Mesendoderm (in vitro differentiated cells): ENCODE results near the gene TNS1.
A peak's percentile ranks its signal among the peaks of the same experiment; 100 is the strongest.

Experiments
- DNase-seq: peaks from one replicate; pipeline ENCODE4 v3.0.0; 2013
- H2AK5ac ChIP-seq: 2 replicates; pipeline ENCODE4 v1.6.1; 2013; ENCODE audit warnings: low read length, inconsistent platforms
- H2BK120ac ChIP-seq: 2 replicates; pipeline ENCODE4 v1.6.1; 2013; ENCODE audit warnings: low read depth, mild to moderate bottlenecking, low read length, moderate library complexity, mixed read lengths
- H2BK15ac ChIP-seq: replicated peaks from 2 replicates; pipeline ENCODE4 v1.6.1; 2013; ENCODE audit warnings: low read depth, mild to moderate bottlenecking, moderate library complexity
- H2BK5ac ChIP-seq: 2 replicates; pipeline ENCODE4 v1.6.1; 2013; ENCODE audit warnings: low read length, inconsistent platforms
- H3K18ac ChIP-seq: 2 replicates; pipeline ENCODE4 v1.6.1; 2013; ENCODE audit warnings: mild to moderate bottlenecking, low read length, mixed read lengths
- H3K23ac ChIP-seq: one replicate; pipeline ENCODE4 v1.6.1; 2013; ENCODE audit warnings: low read length
- H3K27ac ChIP-seq: 2 replicates; pipeline ENCODE4 v1.5.1; 2013; ENCODE audit warnings: low read depth, mild to moderate bottlenecking, inconsistent platforms, low read length, moderate library complexity
- H3K27me3 ChIP-seq: 2 replicates; pipeline ENCODE4 v1.6.1; 2013; ENCODE audit warnings: low read length, control low read depth, mild to moderate bottlenecking, inconsistent platforms; ENCODE audit not compliant: insufficient read depth, poor library complexity
- H3K36me3 ChIP-seq: 2 replicates; pipeline ENCODE4 v1.6.1; 2013; ENCODE audit warnings: low read length, inconsistent platforms; ENCODE audit not compliant: control insufficient read depth, insufficient read depth
- H3K4ac ChIP-seq: one replicate; pipeline ENCODE4 v1.6.1; 2013; ENCODE audit warnings: low read depth, mild to moderate bottlenecking, low read length, moderate library complexity
- H3K4me1 ChIP-seq: 2 replicates; pipeline ENCODE4 v1.6.1; 2013; ENCODE audit warnings: low read depth, low read length, inconsistent platforms; ENCODE audit not compliant: control insufficient read depth
- H3K4me2 ChIP-seq: 2 replicates; pipeline ENCODE4 v1.6.1; 2013; ENCODE audit warnings: low read length
- H3K4me3 ChIP-seq: 2 replicates; pipeline ENCODE4 v1.5.1; 2013; ENCODE audit warnings: mild to moderate bottlenecking, low read length
- H3K56ac ChIP-seq: one replicate; pipeline ENCODE4 v1.6.1; 2013; ENCODE audit warnings: low read length
- H3K79me1 ChIP-seq: 2 replicates; pipeline ENCODE4 v1.6.1; 2013; ENCODE audit warnings: low read length, inconsistent platforms
- H3K79me2 ChIP-seq: 2 replicates; pipeline ENCODE4 v1.6.1; 2013; ENCODE audit warnings: mild to moderate bottlenecking, low read length; ENCODE audit not compliant: control insufficient read depth, insufficient read depth
- H3K9ac ChIP-seq: 2 replicates; pipeline ENCODE4 v1.6.1; 2013; ENCODE audit warnings: low read length, inconsistent platforms
- H4K5ac ChIP-seq: one replicate; pipeline ENCODE4 v1.6.1; 2013; ENCODE audit warnings: low read length
- H4K8ac ChIP-seq: one replicate; pipeline ENCODE4 v1.6.1; 2013; ENCODE audit warnings: low read depth, mild to moderate bottlenecking, control low read depth, low read length, moderate library complexity
- WGBS: extraction: QIAGEN DNeasy Blood & Tissue Kit; methylation state at CpG from one replicate; pipeline ENCODE4 v1.1.7; 2013; ENCODE audit warnings: low lambda C conversion rate, missing lambda C conversion rate; ENCODE audit not compliant: insufficient coverage; ENCODE audit errors: extremely low coverage; 5-methylcytosine and 5-hydroxymethylcytosine counted together

Gene TNS1

GRCh38 chr2:218016810-218017209 is 14.0 kb upstream of the TNS1 start:
- H4K5ac ChIP-seq: no peak overlapping the region
- peak overlapping the region; percentile 76 for H2AK5ac ChIP-seq
- no peak overlapping the region for H3K4ac ChIP-seq
- no peaks in the 10 kb centered on the region for H3K79me1 ChIP-seq
- H3K56ac ChIP-seq: peak overlapping the region; percentile 44
- no peak overlapping the region for H3K18ac ChIP-seq
- H2BK15ac ChIP-seq: no peak overlapping the region
- H3K9ac ChIP-seq: no peak overlapping the region
- no peak overlapping the region for H3K23ac ChIP-seq
- no peak overlapping the region for H2BK120ac ChIP-seq
- peaks cover 26% of the 10 kb centered on the region for H3K4me1 ChIP-seq
- DNase-seq: no peak
- H3K36me3 ChIP-seq: no peaks in the 10 kb centered on the region
- H4K8ac ChIP-seq: no peak overlapping the region
- no peaks in the 10 kb centered on the region for H3K79me2 ChIP-seq
- no peak overlapping the region for H3K4me3 ChIP-seq
- WGBS: no CpG with 5 or more reads among the region's 4 CpGs
- no peak overlapping the region for H3K27ac ChIP-seq
- no peaks in the 10 kb centered on the region for H3K27me3 ChIP-seq
- H2BK5ac ChIP-seq: no peak overlapping the region
- no peak overlapping the region for H3K4me2 ChIP-seq

DNA sequence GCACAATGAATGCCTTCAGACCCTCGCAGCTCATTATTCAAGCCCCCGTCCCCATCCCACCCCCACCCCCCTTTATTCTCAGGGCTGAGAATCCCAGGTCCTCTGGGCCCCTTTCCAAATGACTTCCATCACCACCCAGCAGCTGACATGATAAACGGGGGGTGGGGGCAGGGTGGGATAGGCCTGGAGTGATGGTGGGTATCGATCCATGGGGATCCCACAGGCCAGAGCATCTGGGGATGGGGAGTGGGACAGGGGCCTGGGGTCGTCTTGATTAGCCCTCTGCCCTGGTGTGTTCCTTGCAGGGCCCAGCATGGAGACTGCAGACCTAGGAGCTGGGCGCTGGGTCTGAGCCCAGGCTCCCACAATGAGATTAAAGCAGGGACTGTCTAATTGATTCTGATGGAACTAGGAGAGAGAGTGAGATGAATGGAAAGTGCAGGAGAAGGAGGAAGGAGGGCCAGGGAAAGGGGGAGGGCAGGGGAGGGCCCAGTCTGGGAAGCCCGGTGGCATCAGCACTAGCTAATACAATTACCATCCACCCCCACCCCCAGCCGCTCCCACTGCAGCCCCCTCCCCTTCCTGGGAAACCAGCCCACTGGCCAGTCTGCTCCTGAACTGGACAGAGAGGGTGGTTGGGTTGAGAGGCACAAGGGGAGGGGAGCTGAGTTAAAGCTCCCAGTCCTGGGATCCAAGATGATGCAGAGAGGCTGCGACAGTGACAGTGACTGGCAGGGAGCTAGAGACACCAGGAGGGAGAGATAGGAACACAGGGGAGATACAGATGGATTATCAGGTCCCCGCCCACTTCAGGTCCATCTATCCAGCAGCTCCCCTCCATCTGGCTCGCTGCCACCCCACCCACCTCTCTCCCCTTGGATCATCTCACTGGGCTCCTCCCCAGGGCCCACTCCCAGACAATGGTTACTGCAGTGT is 13.1 kb upstream of the TNS1 start:
- no peak overlapping the region for H3K27ac ChIP-seq
- no peaks in the 10 kb centered on the region for H3K36me3 ChIP-seq
- peak; percentile 64 for DNase-seq
- no peak overlapping the region for H3K4ac ChIP-seq
- no peaks in the 10 kb centered on the region for H3K79me2 ChIP-seq
- H3K79me1 ChIP-seq: no peaks in the 10 kb centered on the region
- H3K18ac ChIP-seq: peak overlapping the region; percentile 42
- no peak overlapping the region for H2BK120ac ChIP-seq
- H4K5ac ChIP-seq: no peak overlapping the region
- no peak overlapping the region for H2BK15ac ChIP-seq
- peak overlapping the region; percentile 40 for H2BK5ac ChIP-seq
- no peak overlapping the region for H3K4me2 ChIP-seq
- H3K23ac ChIP-seq: no peak overlapping the region
- no peak overlapping the region for H3K9ac ChIP-seq
- no peak overlapping the region for H4K8ac ChIP-seq
- no CpG with 5 or more reads among the region's 11 CpGs for WGBS
- H3K4me1 ChIP-seq: peaks cover 33% of the 10 kb centered on the region
- H3K56ac ChIP-seq: peak overlapping the region; percentile 47
- no peaks in the 10 kb centered on the region for H3K27me3 ChIP-seq
- no peak overlapping the region for H2AK5ac ChIP-seq
- no peak overlapping the region for H3K4me3 ChIP-seq

- Histone ChIP-seq H3K18ac (peak overlapping the region; percentile 42), H3K4me2 (no peak overlapping the region), H2BK5ac (no peak overlapping the region), H3K79me2 (no peaks in the 10 kb centered on the region), H2BK15ac (no peak overlapping the region), H3K23ac (no peak overlapping the region), H3K36me3 (no peaks in the 10 kb centered on the region), H3K4me3 (no peak overlapping the region), H3K27me3 (no peaks in the 10 kb centered on the region), H3K56ac (peak overlapping the region; percentile 45), H4K5ac (no peak overlapping the region), H3K4ac (no peak overlapping the region), H3K9ac (no peak overlapping the region), H3K4me1 (peaks cover 27% of the 10 kb centered on the region), H3K27ac (no peak overlapping the region), H3K79me1 (no peaks in the 10 kb centered on the region), H2AK5ac (no peak overlapping the region), H2BK120ac (no peak overlapping the region), H4K8ac (no peak overlapping the region)
- peak; percentile 56 for DNase-seq
- WGBS: no CpG with 5 or more reads among the region's 4 CpGs
These were observed 12.2 kb upstream of the TNS1 start for GRCh38 chr2:218014706-218015585.

DNA sequence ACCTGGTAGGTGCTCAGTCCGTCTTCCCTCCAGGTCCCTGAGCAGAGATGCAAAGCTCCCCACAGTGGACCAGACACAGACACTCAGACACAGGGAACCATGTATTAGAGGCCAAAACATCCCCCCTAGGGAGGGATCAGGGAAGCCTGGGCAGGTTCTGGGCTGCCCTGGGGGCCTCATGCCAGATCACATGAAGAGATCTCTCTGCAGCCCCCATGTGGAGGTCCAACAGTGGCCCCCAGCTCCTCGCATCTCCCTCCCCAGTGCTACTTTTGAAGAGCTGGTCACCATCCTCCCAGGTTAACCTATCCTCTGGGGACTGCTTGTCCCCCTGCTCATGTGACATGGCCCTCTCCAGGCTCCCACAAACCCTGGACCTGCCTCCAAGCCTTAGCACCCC is 10.5 kb upstream of the TNS1 start:
- Histone ChIP-seq H3K4ac (no peak overlapping the region), H4K8ac (no peak overlapping the region), H3K27ac (no peak overlapping the region), H3K27me3 (no peaks in the 10 kb centered on the region), H2BK120ac (no peak overlapping the region), H2BK15ac (no peak overlapping the region), H2BK5ac (no peak overlapping the region), H4K5ac (no peak overlapping the region), H3K79me1 (no peaks in the 10 kb centered on the region), H3K4me1 (peaks cover 23% of the 10 kb centered on the region), H2AK5ac (no peak overlapping the region), H3K56ac (no peak overlapping the region), H3K9ac (no peak overlapping the region), H3K4me2 (no peak overlapping the region), H3K18ac (no peak overlapping the region), H3K36me3 (no peaks in the 10 kb centered on the region), H3K23ac (no peak overlapping the region), H3K79me2 (no peaks in the 10 kb centered on the region), H3K4me3 (no peak overlapping the region)
- no peak for DNase-seq
- no CpG with 5 or more reads among the region's 2 CpGs for WGBS

- Histone ChIP-seq H3K27ac (no peak overlapping the region), H3K4ac (no peak overlapping the region), H3K27me3 (no peaks in the 10 kb centered on the region), H3K79me1 (no peaks in the 10 kb centered on the region), H3K23ac (no peak overlapping the region), H4K5ac (no peak overlapping the region), H4K8ac (no peak overlapping the region), H3K4me3 (no peak overlapping the region), H3K4me1 (peaks cover 23% of the 10 kb centered on the region), H3K36me3 (no peaks in the 10 kb centered on the region), H3K56ac (no peak overlapping the region), H3K79me2 (no peaks in the 10 kb centered on the region), H3K9ac (no peak overlapping the region), H2BK15ac (no peak overlapping the region), H2AK5ac (no peak overlapping the region), H2BK5ac (no peak overlapping the region), H3K18ac (no peak overlapping the region), H3K4me2 (no peak overlapping the region), H2BK120ac (no peak overlapping the region)
- no peak for DNase-seq
- no CpG with 5 or more reads among the region's 1 CpG for WGBS
These were observed 9.5 kb upstream of the TNS1 start for GRCh38 chr2:218012284-218012683.
